PC-9 (cell line): ENCODE results near the gene EBLN2. TPM values are rescaled to one million over a fixed set of nuclear protein-coding genes. Genes with fewer than 3 reads are reported as not detected.
"Not testable (repeated sequence)": the region's sequence is repeated elsewhere in the genome, so short reads cannot be mapped to it uniquely, and the experiment has no call there.

ENCODE experiments used
- BruUV-seq: library from RNA; stranded (reverse); fragments of 400-500 nt; replicated peaks from 2 replicates; lab custom pipeline; 2021; lab: Mats Ljungman, UMichigan
- CTCF ChIA-PET: fragments of 300-600 bp; sonication (Branson Sonifier 250); formaldehyde crosslinking; loops from one replicate; lab custom pipeline; 2022; ENCODE audit warnings: antibody characterized with exemption; lab: Charles Lee
- POLR2A ChIA-PET: fragments of 300-600 bp; sonication (Branson Sonifier 250); formaldehyde crosslinking; loops from one replicate; lab custom pipeline; 2022; ENCODE audit warnings: antibody characterized with exemption; ENCODE audit not compliant: unreplicated experiment; lab: Charles Lee
- DNase-seq, 2 experiments: peaks; one replicate each; pipeline versions ENCODE4 v3.0.0 to v3.0.0-alpha.2; 2015 to 2022; ENCODE audit warnings: mixed read lengths in 1 of 2
- H2AFZ ChIP-seq: fragments of 200-600 bp; sonication (generic); 2 replicates; pipeline ENCODE4 v1.8.1; 2017; ENCODE audit warnings: antibody characterized with exemption
- H3F3A ChIP-seq: fragments of 200-600 bp; sonication (generic); 2 replicates; pipeline ENCODE4 v1.8.1; 2017; ENCODE audit warnings: antibody characterized with exemption, mild to moderate bottlenecking, low read depth; ENCODE audit not compliant: insufficient read depth
- H3K27ac ChIP-seq: fragments of 200-600 bp; sonication (generic); 2 replicates; pipeline ENCODE4 v1.6.1; 2016; ENCODE audit warnings: mixed run types
- H3K27me3 ChIP-seq: fragments of 200-600 bp; sonication (generic); 2 replicates; pipeline ENCODE4 v1.6.1; 2016; ENCODE audit warnings: low read depth, mixed run types; ENCODE audit not compliant: insufficient read depth
- H3K36me3 ChIP-seq: fragments of 200-600 bp; sonication (generic); 2 replicates; pipeline ENCODE4 v1.6.1; 2016; ENCODE audit warnings: low read depth, mixed run types
- H3K4me1 ChIP-seq: fragments of 200-600 bp; sonication (generic); replicated peaks from 2 replicates; pipeline ENCODE4 v1.6.1; 2016; ENCODE audit warnings: mixed run types; ENCODE audit not compliant: insufficient read depth
- H3K4me2 ChIP-seq: fragments of 200-600 bp; sonication (generic); 2 replicates; pipeline ENCODE4 v1.6.1; 2017; ENCODE audit warnings: mixed run types
- H3K4me3 ChIP-seq: fragments of 200-600 bp; sonication (generic); 2 replicates; pipeline ENCODE4 v1.6.1; 2016; ENCODE audit warnings: mixed run types
- H3K79me2 ChIP-seq: fragments of 200-600 bp; sonication (generic); 2 replicates; pipeline ENCODE4 v1.6.1; 2017; ENCODE audit warnings: low read depth, mixed run types
- H3K9me2 ChIP-seq: fragments of 200-600 bp; sonication (generic); 2 replicates; pipeline ENCODE4 v1.8.1; 2017; ENCODE audit warnings: mild to moderate bottlenecking; ENCODE audit not compliant: insufficient read depth
- H3K9me3 ChIP-seq: fragments of 200-600 bp; sonication (generic); 2 replicates; pipeline ENCODE4 v1.8.1; 2016; ENCODE audit warnings: low read depth; ENCODE audit not compliant: insufficient read depth
- H4K20me1 ChIP-seq: fragments of 200-600 bp; sonication (generic); 2 replicates; pipeline ENCODE4 v1.8.1; 2017; ENCODE audit not compliant: insufficient read depth
- EZH2 ChIP-seq: fragments of 200-600 bp; sonication (generic); IDR thresholded peaks from 2 replicates; pipeline ENCODE4 v1.8.0; 2017; ENCODE audit warnings: antibody characterized with exemption, low read depth
- intact Hi-C: fragments of 100-400 bp; cut with micrococcal nuclease; formaldehyde crosslinking; loops from one replicate; pipeline ENCODE4 v1.10.0; 2022; ENCODE audit not compliant: unreplicated experiment
- total RNA-seq: library from RNA; stranded (reverse); gene quantifications from 2 replicates; pipeline ENCODE4 v1.2.3, GENCODE V29; 2021
- TF ChIP-seq, protein P1 (sequence below): fragments of 200-600 bp; sonication (generic); conservative IDR thresholded peaks from 2 replicates; pipeline ENCODE4 v1.6.1; 2017; ENCODE audit warnings: mixed run types, antibody characterized with exemption, mild to moderate bottlenecking, moderate library complexity

Gene EBLN2
- total RNA-seq, 1 experiment from 2014 or later: 5.5 TPM

DNA sequence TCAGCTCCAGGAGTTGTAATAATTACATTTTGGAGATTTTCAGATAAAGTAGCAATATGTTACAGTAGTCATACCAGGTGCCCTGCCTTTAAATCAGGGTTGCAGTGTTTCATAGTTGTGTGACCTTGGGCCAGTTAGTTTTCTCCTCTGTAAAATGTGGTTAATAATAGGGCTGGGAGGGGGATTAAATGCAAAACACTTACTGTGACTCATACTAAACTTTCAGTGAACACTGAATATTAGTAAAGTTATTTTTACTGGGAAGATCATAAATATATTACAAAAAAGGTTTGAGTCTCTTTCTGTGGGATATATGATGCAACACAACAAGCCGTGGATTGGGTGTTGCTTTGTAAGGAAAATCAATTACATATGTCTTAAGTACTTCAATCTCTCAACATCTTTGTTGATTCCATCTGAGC lies 1.1 kb upstream of the EBLN2 start:
- intact Hi-C loops: no loop called here
- Histone ChIP-seq H3K27me3 (no peaks in the 10 kb centered on the region), H3K36me3 (0 out of 2 replicates have a peak, but pooled peaks cover 9% of the 10 kb centered on the region), H3F3A (0 out of 2 replicates have a peak, but pooled peaks cover 4% of the 10 kb centered on the region), H2AFZ (no peak overlapping the region), H4K20me1 (peaks cover 43% of the 10 kb centered on the region), H3K79me2 (peaks cover 37% of the 10 kb centered on the region), H3K27ac (no peak overlapping the region), H3K4me2 (no peak overlapping the region), H3K9me3 (no peaks in the 10 kb centered on the region), H3K9me2 (no peaks in the 10 kb centered on the region), H3K4me1 (no peaks in the 10 kb centered on the region), H3K4me3 (no peak overlapping the region)
- ChIA-PET POLR2A (no interaction called here), CTCF (no interaction called here)
- no TSS peak for BruUV-seq
- no peak for TF ChIP-seq EZH2
- no peak for DNase-seq

DNA sequence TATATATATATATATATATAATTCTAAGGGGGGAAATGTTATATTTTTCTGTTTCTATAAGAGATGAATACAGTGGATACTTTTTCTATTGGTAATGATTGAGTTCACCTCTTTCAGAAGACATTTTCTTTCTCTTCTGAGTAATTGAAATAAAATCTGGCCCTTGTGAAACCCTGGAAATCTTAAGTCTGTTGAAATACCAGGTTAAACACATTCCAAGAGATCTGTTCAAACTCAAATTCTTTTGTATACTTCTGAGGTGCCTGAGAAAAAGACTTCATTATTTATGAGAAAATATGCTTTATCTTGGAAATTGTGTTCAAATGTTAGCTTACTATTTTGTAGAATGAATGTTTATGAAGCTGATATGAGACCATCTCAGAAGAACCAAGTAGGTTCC lies 4.8 kb downstream of the EBLN2 start:
- H3K9me2 ChIP-seq, H4K20me1 ChIP-seq, intact Hi-C loops, CTCF ChIA-PET, H3K36me3 ChIP-seq, H3K9me3 ChIP-seq, H3K79me2 ChIP-seq, POLR2A ChIA-PET, H3K27me3 ChIP-seq, H2AFZ ChIP-seq, BruUV-seq, H3K4me3 ChIP-seq, H3K4me1 ChIP-seq, DNase-seq, H3K4me2 ChIP-seq, H3K27ac ChIP-seq, H3F3A ChIP-seq: not testable (repeated sequence)

DNA sequence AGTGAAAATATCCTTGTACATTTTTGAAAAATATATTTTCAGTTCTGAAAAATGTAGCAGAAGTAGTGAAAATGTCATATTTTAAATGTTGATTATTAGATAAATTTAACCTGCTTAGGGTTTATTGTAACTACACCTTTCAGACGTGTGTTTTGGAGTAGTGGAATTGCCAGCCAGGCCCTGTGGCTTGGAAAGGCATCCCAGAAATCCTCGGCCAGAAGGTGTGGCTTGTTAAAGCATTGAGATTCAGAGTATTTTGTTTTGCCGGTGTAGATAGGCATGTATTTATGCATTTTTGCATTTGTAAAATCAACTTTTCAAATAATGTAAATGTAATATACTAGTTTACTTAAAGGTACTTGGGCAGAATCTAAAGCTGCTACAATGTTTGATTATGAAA lies 7.0 kb downstream of the EBLN2 start:
- ChIA-PET CTCF (no interaction called here), POLR2A (no interaction called here)
- no peaks in the 10 kb centered on the region for H3K27me3 ChIP-seq
- no peaks in the 10 kb centered on the region for H3K4me1 ChIP-seq
- BruUV-seq: no TSS peak
- no peak for DNase-seq
- intact Hi-C loops: no loop called here
- H3F3A ChIP-seq: 0 out of 2 replicates have a peak, but pooled peaks cover 3% of the 10 kb centered on the region
- H3K4me3 ChIP-seq: no peak overlapping the region
- peaks cover 4% of the 10 kb centered on the region for H4K20me1 ChIP-seq
- H3K27ac ChIP-seq: no peak overlapping the region
- no peak overlapping the region for H2AFZ ChIP-seq
- no peaks in the 10 kb centered on the region for H3K79me2 ChIP-seq
- H3K9me2 ChIP-seq: no peaks in the 10 kb centered on the region
- H3K9me3 ChIP-seq: no peaks in the 10 kb centered on the region
- TF ChIP-seq EZH2: no peak
- TF ChIP-seq, protein P1, sequence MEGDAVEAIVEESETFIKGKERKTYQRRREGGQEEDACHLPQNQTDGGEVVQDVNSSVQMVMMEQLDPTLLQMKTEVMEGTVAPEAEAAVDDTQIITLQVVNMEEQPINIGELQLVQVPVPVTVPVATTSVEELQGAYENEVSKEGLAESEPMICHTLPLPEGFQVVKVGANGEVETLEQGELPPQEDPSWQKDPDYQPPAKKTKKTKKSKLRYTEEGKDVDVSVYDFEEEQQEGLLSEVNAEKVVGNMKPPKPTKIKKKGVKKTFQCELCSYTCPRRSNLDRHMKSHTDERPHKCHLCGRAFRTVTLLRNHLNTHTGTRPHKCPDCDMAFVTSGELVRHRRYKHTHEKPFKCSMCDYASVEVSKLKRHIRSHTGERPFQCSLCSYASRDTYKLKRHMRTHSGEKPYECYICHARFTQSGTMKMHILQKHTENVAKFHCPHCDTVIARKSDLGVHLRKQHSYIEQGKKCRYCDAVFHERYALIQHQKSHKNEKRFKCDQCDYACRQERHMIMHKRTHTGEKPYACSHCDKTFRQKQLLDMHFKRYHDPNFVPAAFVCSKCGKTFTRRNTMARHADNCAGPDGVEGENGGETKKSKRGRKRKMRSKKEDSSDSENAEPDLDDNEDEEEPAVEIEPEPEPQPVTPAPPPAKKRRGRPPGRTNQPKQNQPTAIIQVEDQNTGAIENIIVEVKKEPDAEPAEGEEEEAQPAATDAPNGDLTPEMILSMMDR: no peak
- H3K4me2 ChIP-seq: no peak overlapping the region
- H3K36me3 ChIP-seq: no peaks in the 10 kb centered on the region

DNA sequence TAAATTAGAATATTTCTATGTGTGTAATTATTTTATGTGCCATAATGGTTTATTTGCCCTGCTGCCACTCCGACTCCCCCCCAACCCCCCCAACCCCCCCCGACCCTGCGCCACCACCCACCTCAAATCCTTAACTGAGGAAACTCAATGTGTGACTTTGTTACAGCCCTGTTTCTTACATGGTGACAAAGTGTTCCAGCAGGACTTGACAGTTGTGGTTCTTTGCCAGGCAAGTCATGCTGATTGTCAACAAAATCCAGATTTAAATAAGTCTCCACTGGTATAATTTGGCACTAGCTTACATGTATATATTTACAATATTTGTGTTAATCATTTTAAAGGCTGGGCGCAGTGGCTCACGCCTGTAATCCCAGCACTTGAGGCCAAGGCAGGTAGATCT lies 7.7 kb downstream of the EBLN2 start:
- no TSS peak for BruUV-seq
- Histone ChIP-seq H3K4me1 (no peaks in the 10 kb centered on the region), H3K79me2 (no peaks in the 10 kb centered on the region), H3K27me3 (no peaks in the 10 kb centered on the region), H3K4me3 (no peak overlapping the region), H3K9me2 (no peaks in the 10 kb centered on the region), H2AFZ (no peak overlapping the region), H4K20me1 (peaks cover 4% of the 10 kb centered on the region), H3K9me3 (no peaks in the 10 kb centered on the region), H3K4me2 (no peak overlapping the region), H3K36me3 (no peaks in the 10 kb centered on the region), H3F3A (0 out of 2 replicates have a peak, but pooled peaks cover 3% of the 10 kb centered on the region), H3K27ac (no peak overlapping the region)
- CTCF ChIA-PET: no interaction called here
- intact Hi-C loops: no loop called here
- POLR2A ChIA-PET: no interaction called here
- TF ChIP-seq, protein P1: no peak
- no peak for TF ChIP-seq EZH2
- DNase-seq: no peak
